Neuron (in vitro differentiated cells): ENCODE results near the gene FRMD4B.

ENCODE experiments used
- H2AFZ ChIP-seq: one replicate; pipeline ENCODE4 v1.6.1; 2013; ENCODE audit warnings: low read depth, mild to moderate bottlenecking, inconsistent platforms, low read length, moderate library complexity
- H3K27me3 ChIP-seq: one replicate; pipeline ENCODE4 v1.6.1; 2013; ENCODE audit warnings: low read length; ENCODE audit not compliant: insufficient read depth
- H3K36me3 ChIP-seq: one replicate; pipeline ENCODE4 v1.6.1; 2013; ENCODE audit warnings: low read length; ENCODE audit not compliant: insufficient read depth
- H3K4me1 ChIP-seq: one replicate; pipeline ENCODE4 v1.6.1; 2013; ENCODE audit warnings: low read length; ENCODE audit not compliant: insufficient read depth
- H3K4me3 ChIP-seq: 2 replicates; pipeline ENCODE4 v1.5.1; 2013; ENCODE audit warnings: mild to moderate bottlenecking, low read length, moderate library complexity
- H3K9me3 ChIP-seq: one replicate; pipeline ENCODE4 v1.6.1; 2013; ENCODE audit warnings: low read length

The FRMD4B gene

GRCh38 chr3:69322158-69322509, 63.8 kb downstream of the FRMD4B start:
- no peak overlapping the region for H3K4me3 ChIP-seq
- H2AFZ ChIP-seq = no peak overlapping the region
- H3K9me3 ChIP-seq = no peaks in the 10 kb centered on the region
- no peaks in the 10 kb centered on the region for H3K4me1 ChIP-seq
- no peaks in the 10 kb centered on the region for H3K36me3 ChIP-seq
- no peaks in the 10 kb centered on the region for H3K27me3 ChIP-seq

DNA sequence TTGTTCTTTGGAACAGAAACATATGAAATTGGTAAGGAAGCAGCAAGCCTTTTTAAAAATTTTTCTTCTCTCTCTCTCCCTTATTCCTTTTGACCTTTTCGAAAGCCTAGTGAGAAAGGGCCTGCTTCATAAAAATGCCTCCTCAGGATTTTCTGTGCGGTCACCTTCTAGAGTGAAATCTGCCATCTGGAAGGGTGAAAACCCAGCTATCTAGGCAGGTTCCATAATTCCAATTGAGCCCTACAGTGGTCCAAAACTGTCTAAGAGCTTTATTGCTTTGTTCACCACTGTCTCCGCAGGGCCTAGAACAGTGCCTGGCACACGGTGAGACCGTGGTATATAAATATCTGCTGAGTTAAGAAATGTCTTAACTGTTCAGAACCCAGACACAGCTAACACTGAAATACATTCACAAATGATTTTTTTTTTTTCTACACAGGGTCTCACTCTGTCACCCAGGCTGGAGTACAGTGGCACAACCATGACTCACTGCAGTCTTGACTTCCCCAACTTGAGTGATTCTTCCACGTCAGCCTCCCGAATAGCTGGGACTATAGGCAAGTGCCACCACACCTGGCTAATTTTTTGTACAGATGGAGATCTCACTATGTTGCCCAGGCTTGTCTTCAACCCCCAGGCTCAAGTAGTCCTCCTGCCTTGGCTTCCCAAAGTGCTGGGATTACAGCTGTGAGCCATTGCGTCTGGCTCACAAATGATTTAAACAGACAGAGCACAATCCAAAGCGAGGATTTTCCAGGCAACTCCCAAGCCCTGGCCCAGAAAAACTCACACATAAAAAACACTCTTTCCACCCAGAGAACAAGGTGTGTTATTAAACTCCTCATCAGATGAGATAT, 64.4 kb downstream of the FRMD4B start:
- Histone ChIP-seq H2AFZ (no peak overlapping the region), H3K9me3 (no peaks in the 10 kb centered on the region), H3K4me1 (no peaks in the 10 kb centered on the region), H3K36me3 (no peaks in the 10 kb centered on the region), H3K27me3 (no peaks in the 10 kb centered on the region), H3K4me3 (no peak overlapping the region)

DNA sequence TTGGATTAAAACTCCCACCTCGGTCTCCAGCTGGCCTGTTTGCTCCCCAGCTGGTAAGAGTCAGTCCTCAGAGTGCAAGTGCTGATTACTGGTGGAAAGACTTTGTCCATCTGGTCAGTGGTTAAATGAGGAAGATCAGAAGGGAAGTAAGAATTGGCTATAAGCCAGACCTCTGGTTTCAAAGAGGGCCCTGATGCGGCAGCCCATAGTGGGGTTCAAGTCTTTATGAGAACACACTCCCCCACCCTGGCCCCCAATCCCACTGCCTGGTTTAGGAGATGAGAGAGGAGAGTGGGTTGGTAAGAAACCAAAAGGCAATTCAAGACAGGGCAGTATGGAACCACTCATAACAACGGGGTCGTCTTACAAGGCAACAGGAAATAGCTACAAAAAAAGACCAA, 65.0 kb downstream of the FRMD4B start:
- H3K27me3 ChIP-seq = no peaks in the 10 kb centered on the region
- no peaks in the 10 kb centered on the region for H3K4me1 ChIP-seq
- H2AFZ ChIP-seq = no peak overlapping the region
- H3K4me3 ChIP-seq = no peak overlapping the region
- no peaks in the 10 kb centered on the region for H3K9me3 ChIP-seq
- H3K36me3 ChIP-seq = no peaks in the 10 kb centered on the region

DNA sequence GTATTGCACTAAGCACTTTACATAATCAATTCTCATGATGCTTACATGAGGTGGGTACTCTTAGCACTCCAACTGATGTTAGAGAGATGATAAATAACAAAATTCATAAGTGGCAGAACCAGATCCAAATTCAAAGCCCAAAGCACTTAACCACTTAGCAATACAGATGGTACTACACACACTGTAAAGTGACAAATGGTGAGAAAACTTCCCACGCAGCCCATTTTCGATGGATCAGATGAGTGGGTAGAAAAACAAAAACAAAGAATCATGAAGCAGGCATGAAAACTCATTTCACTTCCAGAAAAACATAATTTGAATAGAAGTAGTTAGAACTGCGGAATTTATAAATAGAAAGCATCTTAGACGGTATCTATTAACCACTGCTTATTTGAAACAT, 66.2 kb downstream of the FRMD4B start:
- no peak overlapping the region for H2AFZ ChIP-seq
- H3K4me3 ChIP-seq = no peak overlapping the region
- H3K4me1 ChIP-seq = no peaks in the 10 kb centered on the region
- no peaks in the 10 kb centered on the region for H3K9me3 ChIP-seq
- H3K36me3 ChIP-seq = no peaks in the 10 kb centered on the region
- H3K27me3 ChIP-seq = no peaks in the 10 kb centered on the region

- Histone ChIP-seq H3K4me3 (no peak overlapping the region), H3K9me3 (no peaks in the 10 kb centered on the region), H3K27me3 (no peaks in the 10 kb centered on the region), H3K36me3 (no peaks in the 10 kb centered on the region), H3K4me1 (no peaks in the 10 kb centered on the region), H2AFZ (no peak overlapping the region)
These were observed 67.5 kb downstream of the FRMD4B start for GRCh38 chr3:69318410-69318809.

- Histone ChIP-seq H3K4me3 (no peak overlapping the region), H2AFZ (no peak overlapping the region), H3K27me3 (no peaks in the 10 kb centered on the region), H3K9me3 (no peaks in the 10 kb centered on the region), H3K36me3 (no peaks in the 10 kb centered on the region), H3K4me1 (no peaks in the 10 kb centered on the region)
These were observed 72.6 kb downstream of the FRMD4B start for GRCh38 chr3:69313251-69313650.

DNA sequence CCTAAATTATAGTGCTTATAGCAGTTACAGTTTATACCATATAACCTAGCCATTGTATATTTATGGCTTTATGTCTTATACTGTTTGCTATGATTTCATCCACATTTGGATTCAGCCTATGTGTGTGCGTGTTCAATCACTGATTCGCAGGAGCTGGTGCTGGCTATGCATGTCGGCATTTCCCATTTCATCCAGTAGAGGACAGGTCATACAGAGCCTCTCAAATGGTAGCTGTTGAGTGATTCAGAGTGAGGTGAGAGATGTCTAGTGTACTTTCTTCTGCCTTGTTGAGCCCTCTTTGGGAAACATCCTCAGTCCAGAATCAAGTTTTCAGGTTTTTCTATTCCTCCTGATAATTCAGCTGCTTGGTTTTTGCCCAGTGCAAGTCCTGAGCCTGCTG, 76.1 kb downstream of the FRMD4B start:
- Histone ChIP-seq H2AFZ (no peak overlapping the region), H3K27me3 (peaks cover 3% of the 10 kb centered on the region), H3K4me1 (no peaks in the 10 kb centered on the region)

DNA sequence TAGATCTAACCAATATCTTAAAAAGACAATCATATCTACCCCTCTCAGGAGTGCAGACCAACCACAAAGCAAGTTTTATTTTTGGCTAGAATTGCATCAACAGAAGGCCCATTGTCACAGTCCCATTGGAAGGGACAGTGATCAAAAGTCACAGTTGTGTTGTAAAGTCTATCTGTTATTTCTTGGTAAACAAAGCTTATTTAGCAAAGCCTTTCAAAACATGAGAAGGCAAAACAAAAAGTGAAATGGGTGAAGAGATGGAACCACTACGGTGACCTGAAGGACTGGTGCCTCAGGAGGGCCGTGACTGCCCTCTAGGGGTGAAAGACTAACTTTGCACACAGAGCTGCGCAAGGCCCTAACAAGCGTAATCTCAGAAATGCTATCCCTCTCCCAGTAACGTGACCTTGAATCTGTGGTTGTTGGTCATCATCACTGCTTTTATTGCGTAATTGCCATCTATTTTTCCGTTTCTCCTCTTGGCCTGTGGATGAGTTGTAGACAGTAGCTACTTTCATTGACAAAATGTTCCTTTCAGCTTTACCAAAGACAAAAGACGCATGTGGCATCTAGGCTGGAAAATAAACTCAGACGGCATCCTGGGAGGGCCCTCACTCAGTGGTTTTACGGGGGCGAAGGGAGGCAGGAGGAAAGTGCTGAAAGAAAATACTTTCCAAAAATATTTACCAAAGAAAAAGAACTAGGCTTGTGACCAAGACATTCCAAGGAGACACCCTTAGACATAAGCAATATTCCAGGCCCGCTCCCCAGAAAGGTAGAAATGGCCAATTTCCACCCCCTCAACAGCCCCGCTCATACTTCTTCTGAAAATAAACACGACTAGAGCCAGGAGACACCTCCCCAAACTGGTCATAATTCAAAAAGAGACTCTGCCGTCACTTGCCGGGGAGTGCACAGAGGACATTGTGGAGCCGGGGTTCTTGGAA, 79.4 kb downstream of the FRMD4B start:
- Histone ChIP-seq H3K9me3 (no peaks in the 10 kb centered on the region), H3K4me1 (no peaks in the 10 kb centered on the region), H3K4me3 (no peak overlapping the region), H3K27me3 (peaks cover 3% of the 10 kb centered on the region), H2AFZ (no peak overlapping the region), H3K36me3 (no peaks in the 10 kb centered on the region)

More for the DNA sequence above, 76.1 kb downstream of the FRMD4B start:
- H3K4me3 ChIP-seq = no peak overlapping the region
- no peaks in the 10 kb centered on the region for H3K36me3 ChIP-seq
- H3K9me3 ChIP-seq = no peaks in the 10 kb centered on the region

DNA sequence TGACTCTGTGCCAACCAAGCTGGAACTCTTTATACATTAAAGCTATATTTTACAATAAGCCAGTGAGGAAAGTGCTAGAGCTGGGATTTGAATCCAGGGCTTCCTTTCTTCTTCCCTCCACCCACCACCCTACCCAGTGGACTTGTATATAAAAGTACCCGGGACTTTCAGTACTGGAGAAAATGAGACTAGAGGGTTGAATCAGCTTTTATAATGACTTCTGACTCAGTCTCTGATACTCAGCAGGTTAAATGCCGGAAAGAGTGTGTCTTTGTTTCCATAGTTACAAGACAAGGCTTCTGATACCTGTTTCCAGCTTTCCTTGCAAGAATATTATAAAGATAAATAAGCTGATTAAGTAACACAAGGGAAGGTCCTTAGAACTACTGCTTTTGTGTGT, 80.9 kb downstream of the FRMD4B start:
- H3K27me3 ChIP-seq = peaks cover 3% of the 10 kb centered on the region
- no peak overlapping the region for H3K4me3 ChIP-seq
- no peaks in the 10 kb centered on the region for H3K36me3 ChIP-seq
- no peaks in the 10 kb centered on the region for H3K9me3 ChIP-seq
- H3K4me1 ChIP-seq = no peaks in the 10 kb centered on the region
- no peak overlapping the region for H2AFZ ChIP-seq

- no peak overlapping the region for H2AFZ ChIP-seq
- H3K27me3 ChIP-seq = peaks cover 3% of the 10 kb centered on the region
- H3K4me1 ChIP-seq = no peaks in the 10 kb centered on the region
- H3K36me3 ChIP-seq = no peaks in the 10 kb centered on the region
- H3K9me3 ChIP-seq = no peaks in the 10 kb centered on the region
- no peak overlapping the region for H3K4me3 ChIP-seq
These were observed 81.5 kb downstream of the FRMD4B start for GRCh38 chr3:69304396-69304795.

DNA sequence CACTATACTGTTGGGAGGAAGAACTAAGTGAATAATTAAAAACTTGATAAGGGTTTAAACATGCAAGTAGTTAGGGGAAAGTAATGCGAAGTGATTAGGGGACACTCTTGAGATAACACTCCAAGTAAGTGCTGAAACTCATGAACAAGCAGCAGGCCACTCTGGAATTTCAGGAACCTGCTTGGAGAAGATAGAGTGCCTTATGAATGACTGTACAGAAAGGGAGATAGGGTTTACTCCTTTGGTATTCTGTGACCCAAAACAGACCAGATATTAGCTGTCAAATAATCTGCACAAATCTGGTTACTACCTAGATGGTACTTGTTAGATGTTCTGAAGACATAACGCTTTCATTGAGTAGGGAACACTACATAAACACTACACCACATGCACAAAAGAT, 85.6 kb downstream of the FRMD4B start:
- Histone ChIP-seq H3K36me3 (no peaks in the 10 kb centered on the region), H3K9me3 (no peaks in the 10 kb centered on the region), H3K27me3 (no peaks in the 10 kb centered on the region), H3K4me1 (peaks cover 14% of the 10 kb centered on the region), H3K4me3 (no peak overlapping the region), H2AFZ (no peak overlapping the region)

- Histone ChIP-seq H3K4me1 (peaks cover 17% of the 10 kb centered on the region), H3K4me3 (no peak overlapping the region), H2AFZ (no peak overlapping the region), H3K27me3 (no peaks in the 10 kb centered on the region), H3K36me3 (no peaks in the 10 kb centered on the region), H3K9me3 (no peaks in the 10 kb centered on the region)
These were observed 86.5 kb downstream of the FRMD4B start for GRCh38 chr3:69299344-69299743.

DNA sequence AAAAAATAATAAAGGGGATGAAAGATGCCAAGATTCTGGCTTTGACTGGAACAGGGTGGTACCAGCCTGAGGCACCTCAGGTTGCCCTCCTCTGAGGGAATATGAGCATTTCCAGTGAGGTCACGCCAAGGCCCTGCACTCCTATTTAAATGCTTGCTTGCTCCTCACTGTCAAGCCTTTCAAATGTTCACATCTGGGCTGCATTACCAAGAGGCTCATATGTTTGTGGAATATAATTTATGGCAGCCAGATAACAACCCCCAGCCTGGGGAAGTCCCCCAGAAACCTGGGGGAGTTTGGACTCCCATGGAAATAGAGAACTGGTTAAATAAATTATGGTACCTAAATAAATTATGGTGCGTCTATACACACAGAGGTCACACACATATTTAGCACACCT, 88.4 kb downstream of the FRMD4B start:
- no peaks in the 10 kb centered on the region for H3K9me3 ChIP-seq
- no peak overlapping the region for H2AFZ ChIP-seq
- H3K4me1 ChIP-seq = peaks cover 29% of the 10 kb centered on the region

More for the DNA sequence above, 88.4 kb downstream of the FRMD4B start:
- Histone ChIP-seq H3K27me3 (no peaks in the 10 kb centered on the region), H3K36me3 (no peaks in the 10 kb centered on the region), H3K4me3 (no peak overlapping the region)
